K562 (cell line): Measurements from ENCODE around the gene TTC4. TPM values are rescaled to one million over a fixed set of nuclear protein-coding genes. Genes with fewer than 3 reads are reported as not detected.
A peak's percentile ranks its signal among the peaks of the same experiment; 100 is the strongest.

Experiments used
- ARID4B ChIP-seq: sonication (generic); formaldehyde crosslinking; IDR thresholded peaks from 2 replicates; pipeline ENCODE4 v1.8.0; 2022; ENCODE audit warnings: mild to moderate bottlenecking, missing genetic modification reagents
- BMI1 ChIP-seq: fragments of 150-350 bp; IDR thresholded peaks from 2 replicates; pipeline ENCODE4 v1.6.1; 2014; ENCODE audit warnings: low read length
- CBX1 ChIP-seq: sonication (generic); IDR thresholded peaks from 2 replicates; pipeline ENCODE4 v1.6.1; 2016; ENCODE audit warnings: antibody characterized with exemption, low read depth, mild to moderate bottlenecking
- CEBPG ChIP-seq, 3 experiments: fragments of 200-800 bp in 1 of 3; sonication (Bioruptor generic) in 1 of 3; sonication (generic) in 1 of 3; formaldehyde crosslinking in 1 of 3; IDR thresholded peaks in 2 of 3; conservative IDR thresholded peaks in 1 of 3; 2 replicates each; pipeline versions ENCODE4 v1.6.1 to v1.8.0; 2016 to 2022; ENCODE audit warnings: missing compliant biosample characterization in 2 of 3, missing genetic modification characterization in 2 of 3, mild to moderate bottlenecking in 1 of 3, missing genetic modification reagents in 1 of 3
- DACH1 ChIP-seq: fragments of 450-650 bp; IDR thresholded peaks from 2 replicates; pipeline ENCODE4 v1.6.1; 2018; ENCODE audit not compliant: partially characterized antibody
- E4F1 ChIP-seq: fragments of 250-450 bp; sonication (Bioruptor Pico); IDR thresholded peaks from 2 replicates; pipeline ENCODE4 v1.5.0; 2021; ENCODE audit warnings: mild to moderate bottlenecking, borderline replicate concordance
- FUS ChIP-seq: fragments of 200-400 bp; formaldehyde crosslinking; optimal IDR thresholded peaks from 2 replicates; pipeline ENCODE3; 2017; ENCODE audit warnings: low read depth, low read length
- KLF6 ChIP-seq: fragments of 250-450 bp; sonication (Bioruptor Pico); IDR thresholded peaks from 2 replicates; pipeline ENCODE4 v1.4.0; 2020; ENCODE audit warnings: mild to moderate bottlenecking, moderate library complexity, borderline replicate concordance
- L3MBTL2 ChIP-seq: fragments of 450-650 bp; IDR thresholded peaks from 2 replicates; pipeline ENCODE4 v1.6.1; 2016; ENCODE audit warnings: mild to moderate bottlenecking, moderate library complexity
- MTF1 ChIP-seq: fragments of 250-450 bp; sonication (Bioruptor Pico); IDR thresholded peaks from 2 replicates; pipeline ENCODE4 v1.9.0; 2021; ENCODE audit warnings: moderate library complexity, mild to moderate bottlenecking, inconsistent platforms, borderline replicate concordance
- POU5F1 ChIP-seq: fragments of 150-350 bp; IDR thresholded peaks from 2 replicates; pipeline ENCODE4 v1.6.1; 2014; ENCODE audit warnings: borderline replicate concordance, low read length, low read depth, mild to moderate bottlenecking; ENCODE audit not compliant: partially characterized antibody
- PREB ChIP-seq: sonication (generic); formaldehyde crosslinking; IDR thresholded peaks from 2 replicates; pipeline ENCODE4 v1.8.1; 2023; ENCODE audit warnings: mild to moderate bottlenecking, missing genetic modification reagents
- PYGO2 ChIP-seq: fragments of 450-650 bp; IDR thresholded peaks from 2 replicates; pipeline ENCODE4 v1.6.1; 2016; ENCODE audit warnings: mild to moderate bottlenecking, missing genetic modification characterization, moderate library complexity, missing compliant biosample characterization
- RFX7 ChIP-seq: fragments of 250-450 bp; sonication (Bioruptor Pico); IDR thresholded peaks from 2 replicates; pipeline ENCODE4 v1.5.1; 2021; ENCODE audit warnings: mild to moderate bottlenecking
- TRIM24 ChIP-seq, 2 experiments: fragments of 450-650 bp; IDR thresholded peaks; 2 replicates each; pipeline ENCODE4 v1.6.1; 2016
- USF1 ChIP-seq: sonication (generic); formaldehyde crosslinking; IDR thresholded peaks from 2 replicates; pipeline ENCODE4 v1.9.0; 2022; ENCODE audit warnings: mild to moderate bottlenecking, missing genetic modification reagents
- ZC3H8 ChIP-seq: fragments of 450-650 bp; IDR thresholded peaks from 2 replicates; pipeline ENCODE4 v1.6.1; 2017
- ZNF140 ChIP-seq: fragments of 250-450 bp; sonication (Bioruptor Pico); IDR thresholded peaks from 2 replicates; pipeline ENCODE4 v1.8.0; 2021; ENCODE audit warnings: moderate library complexity, mild to moderate bottlenecking, inconsistent platforms
- ZNF431 ChIP-seq: sonication (generic); formaldehyde crosslinking; IDR thresholded peaks from 2 replicates; pipeline ENCODE4 v1.8.0; 2022; ENCODE audit warnings: mild to moderate bottlenecking, missing genetic modification reagents
- polyA plus RNA-seq, 8 experiments: library from polyadenylated mRNA; depleted of rRNA in 4 of 8; stranded (reverse) in 5 of 8; unstranded in 3 of 8; fragments of >200 nt; fragmentation: Nextera tagmentation in 2 of 8; fragmentation: Illumina TruSeq in 1 of 8; extraction: Ambion mirVana in 2 of 8; extraction: Trizol in 1 of 8; gene quantifications; 2 replicates each; pipeline versions ENCODE4 v1.2.1 to v1.2.3, GENCODE V29; 2011 to 2014; ENCODE audit warnings: inconsistent platforms in 1 of 8, missing spikeins in 1 of 8
- total RNA-seq, 7 experiments: library from RNA; depleted of rRNA in 6 of 7; stranded (reverse); fragments of >200 nt in 6 of 7; fragmentation: Illumina TruSeq in 2 of 7; extraction: Trizol in 2 of 7; gene quantifications; 2 replicates each; pipeline versions ENCODE4 v1.2.1 to v1.2.3, GENCODE V29; 2011 to 2021; ENCODE audit warnings: low replicate concordance in 1 of 7

The TTC4 gene
- total and polyA plus RNA-seq, 9 of the 15 experiments (the other 6 are each of a cell fraction or from before 2014, with no cell fraction given), result 36.3 to 111 (median 54.1) TPM

- TF ChIP-seq E4F1 (CRISPR knock-in tag) (no peak), CBX1 (no peak), L3MBTL2 (peak; percentile 83), DACH1 (no peak), PYGO2 (tag) (no peak), CEBPG (CRISPR knock-in tag; IDR thresholded peaks at IDR 0.05) (no peak), CEBPG (tag; conservative IDR thresholded peaks at IDR 0.05 in 1 of 2, IDR thresholded peaks at IDR 0.05 in 1 of 2) (peak; percentile 55 to 77), ZC3H8 (no peak), PREB (CRISPR knock-in tag) (no peak), USF1 (CRISPR knock-in tag) (no peak; the same call in 1 of the 2 replicates), KLF6 (CRISPR knock-in tag) (no peak), BMI1 (peak; percentile 96), ARID4B (CRISPR knock-in tag) (peak; percentile 59; the same call in 1 of the 2 replicates), TRIM24 (IDR thresholded peaks at IDR 0.05) (no peak), MTF1 (no peak), FUS (no peak), POU5F1 (peak; percentile 55), RFX7 (CRISPR knock-in tag) (0 out of 2 replicates have a peak, but pooled peaks have one; percentile 40), ZNF140 (CRISPR knock-in tag) (no peak), ZNF431 (peak; percentile 74; the same call in 1 of the 2 replicates)
These were observed 48.7 kb downstream of the TTC4 start, which contains the start of gene PARS2 (continued) for GRCh38 chr1:54764133-54764921.
